Bronchial epithelial cell (primary cell): ENCODE measurements around the gene PARVB. TPM values are rescaled to one million over a fixed set of nuclear protein-coding genes. Genes with fewer than 3 reads are reported as not detected.
A peak's percentile ranks its signal among the peaks of the same experiment; 100 is the strongest.

ENCODE experiments used
- DNase-seq: peaks from one replicate; pipeline ENCODE4 v3.0.0-alpha.2; 2010; ENCODE audit warnings: low read depth
- FAIRE-seq: peaks from 2 replicates; lab custom pipeline; 2011; peaks lifted over from hg19 to GRCh38; lab: Jason Lieb, UNC
- H3K27me3 ChIP-seq: 2 replicates; pipeline ENCODE4 v1.5.1; 2011; ENCODE audit warnings: low read length; ENCODE audit not compliant: control insufficient read depth, insufficient read depth
- H3K36me3 ChIP-seq: 2 replicates; pipeline ENCODE4 v1.5.1; 2011; ENCODE audit warnings: low read length; ENCODE audit not compliant: control insufficient read depth, insufficient read depth
- H3K4me3 ChIP-seq: 2 replicates; pipeline ENCODE4 v1.5.1; 2011; ENCODE audit warnings: mild to moderate bottlenecking, low read depth, low read length, control low read depth
- total RNA-seq: library from RNA; depleted of rRNA; stranded (reverse); fragments of >200 nt; gene quantifications from 2 replicates; pipeline ENCODE4 v1.2.1, GENCODE V29; 2014
- TF ChIP-seq, protein P1 (sequence below): IDR thresholded peaks from 2 replicates; pipeline ENCODE4 v1.5.1; 2011; ENCODE audit warnings: mild to moderate bottlenecking, moderate library complexity, low read length, control low read depth, inconsistent platforms; ENCODE audit not compliant: insufficient read depth, severe bottlenecking

Gene PARVB
- total RNA-seq, 1 donor from 2014 or later, result 3.4 TPM

DNA sequence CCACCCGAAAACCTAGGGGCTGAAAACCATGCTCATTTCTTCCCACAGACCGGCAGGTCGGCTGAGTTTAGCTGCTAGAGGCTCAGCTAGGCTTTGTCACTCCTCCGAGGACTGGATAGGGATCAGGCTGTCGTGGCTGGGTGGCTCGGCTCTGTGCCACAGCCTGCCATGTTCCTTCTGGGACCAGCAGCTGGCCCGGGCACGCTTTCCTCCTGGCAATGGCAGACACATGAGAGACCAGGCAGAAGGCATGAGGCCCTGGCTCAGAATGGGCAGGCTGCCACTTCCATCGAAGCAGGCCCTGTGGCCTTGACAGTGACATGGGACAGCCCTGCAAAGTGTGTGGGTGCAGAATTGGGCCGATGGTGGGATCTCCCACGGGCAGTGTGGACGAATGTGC lies 177.6 kb downstream of the PARVB start:
- Histone ChIP-seq H3K36me3 (no peaks in the 10 kb centered on the region), H3K4me3 (no peak overlapping the region), H3K27me3 (peaks cover 3% of the 10 kb centered on the region)
- DNase-seq (no peak), FAIRE-seq (no peak)
- TF ChIP-seq, protein P1, sequence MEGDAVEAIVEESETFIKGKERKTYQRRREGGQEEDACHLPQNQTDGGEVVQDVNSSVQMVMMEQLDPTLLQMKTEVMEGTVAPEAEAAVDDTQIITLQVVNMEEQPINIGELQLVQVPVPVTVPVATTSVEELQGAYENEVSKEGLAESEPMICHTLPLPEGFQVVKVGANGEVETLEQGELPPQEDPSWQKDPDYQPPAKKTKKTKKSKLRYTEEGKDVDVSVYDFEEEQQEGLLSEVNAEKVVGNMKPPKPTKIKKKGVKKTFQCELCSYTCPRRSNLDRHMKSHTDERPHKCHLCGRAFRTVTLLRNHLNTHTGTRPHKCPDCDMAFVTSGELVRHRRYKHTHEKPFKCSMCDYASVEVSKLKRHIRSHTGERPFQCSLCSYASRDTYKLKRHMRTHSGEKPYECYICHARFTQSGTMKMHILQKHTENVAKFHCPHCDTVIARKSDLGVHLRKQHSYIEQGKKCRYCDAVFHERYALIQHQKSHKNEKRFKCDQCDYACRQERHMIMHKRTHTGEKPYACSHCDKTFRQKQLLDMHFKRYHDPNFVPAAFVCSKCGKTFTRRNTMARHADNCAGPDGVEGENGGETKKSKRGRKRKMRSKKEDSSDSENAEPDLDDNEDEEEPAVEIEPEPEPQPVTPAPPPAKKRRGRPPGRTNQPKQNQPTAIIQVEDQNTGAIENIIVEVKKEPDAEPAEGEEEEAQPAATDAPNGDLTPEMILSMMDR, result no peak

DNA sequence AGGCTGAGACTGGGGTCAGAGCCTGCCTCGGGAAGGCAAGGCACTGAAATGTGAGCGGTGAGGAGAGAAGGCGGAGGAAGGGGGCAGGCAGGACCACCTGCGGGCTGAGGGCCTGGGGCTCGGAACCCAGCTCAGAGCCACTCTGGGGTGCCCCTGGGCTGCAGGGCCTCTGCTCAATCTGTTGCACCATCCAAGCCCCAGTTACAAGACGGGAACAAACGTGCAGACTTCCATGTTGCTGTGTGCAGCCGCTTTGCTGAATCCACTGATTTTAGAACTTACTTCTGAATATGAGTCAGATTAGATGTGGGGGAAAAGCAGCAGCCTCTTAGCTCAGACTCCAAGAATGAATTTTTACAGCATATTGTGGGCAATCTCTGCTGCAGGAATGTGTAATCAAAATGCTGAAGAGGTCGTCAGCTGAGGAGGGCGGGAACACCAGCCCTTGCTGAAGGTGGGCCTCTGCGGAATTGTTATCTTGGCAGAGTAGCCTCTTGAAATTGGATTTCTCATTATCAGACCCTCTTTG lies 178.2 kb downstream of the PARVB start:
- TF ChIP-seq, protein P1, result no peak
- no peak for DNase-seq
- FAIRE-seq, result no peak
- Histone ChIP-seq H3K27me3 (peaks cover 2% of the 10 kb centered on the region), H3K4me3 (no peak overlapping the region), H3K36me3 (no peaks in the 10 kb centered on the region)

DNA sequence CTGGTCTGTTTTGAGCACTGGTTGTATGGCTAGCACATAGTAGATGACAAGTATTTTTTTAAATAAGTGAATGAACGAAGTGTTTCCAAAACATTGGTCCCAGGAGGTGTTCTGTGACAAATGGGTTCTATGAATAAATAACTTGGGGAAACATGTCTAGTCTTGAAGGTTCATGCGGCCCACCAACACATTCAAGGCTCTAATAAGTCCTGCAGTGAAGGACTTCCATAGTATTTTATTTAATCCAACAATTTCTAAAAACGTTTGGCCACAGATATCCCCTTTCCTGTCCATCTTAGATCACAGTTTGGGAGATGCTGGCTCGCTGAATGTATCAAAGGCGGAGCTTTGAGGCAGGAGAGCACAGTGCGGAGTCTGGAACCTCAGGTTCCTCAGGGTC lies 179.1 kb downstream of the PARVB start:
- peaks cover 2% of the 10 kb centered on the region for H3K27me3 ChIP-seq
- no peak overlapping the region for H3K4me3 ChIP-seq
- H3K36me3 ChIP-seq, result no peaks in the 10 kb centered on the region
- TF ChIP-seq, protein P1, result no peak
- DNase-seq, result no peak
- no peak for FAIRE-seq

DNA sequence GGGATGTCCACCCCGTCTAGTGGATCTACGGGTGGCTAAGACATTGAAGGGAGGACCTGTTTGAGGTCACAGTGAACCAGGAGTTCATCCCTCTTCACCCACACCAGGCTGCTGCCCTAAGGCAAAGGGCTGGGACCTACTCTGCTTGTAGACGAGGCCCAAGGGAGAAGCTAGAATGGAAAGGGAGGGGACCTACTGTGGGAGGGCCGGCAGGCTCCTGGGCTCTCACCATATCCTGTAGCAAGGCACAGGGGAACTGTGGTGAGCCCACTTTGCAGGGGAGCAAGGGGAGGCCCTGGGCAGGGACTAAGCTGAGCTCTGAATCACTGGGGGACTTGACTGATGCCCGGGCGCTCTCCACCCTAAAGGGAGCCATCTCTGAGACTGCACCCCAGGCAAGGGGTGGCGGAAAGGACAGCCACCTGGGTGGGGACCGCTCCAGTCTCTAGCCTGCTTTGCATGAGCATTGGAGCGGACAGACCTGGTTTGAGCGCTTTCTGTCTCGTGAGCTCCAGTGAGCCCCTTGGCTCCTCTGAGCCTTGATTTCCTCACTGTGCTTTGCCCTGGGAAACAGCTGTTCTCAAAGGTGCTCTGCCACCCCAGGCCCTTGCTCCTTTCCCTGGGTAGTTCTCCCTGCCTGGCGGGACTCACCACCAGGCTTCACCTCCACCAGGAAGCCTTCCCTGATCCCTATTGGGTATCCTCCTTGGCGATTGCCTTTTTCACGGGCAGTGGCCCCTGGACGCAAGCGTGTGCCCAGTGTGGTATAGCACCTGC lies 180.8 kb downstream of the PARVB start:
- Histone ChIP-seq H3K27me3 (peaks cover 2% of the 10 kb centered on the region), H3K36me3 (no peaks in the 10 kb centered on the region), H3K4me3 (no peak overlapping the region)
- DNase-seq (no peak), FAIRE-seq (no peak)
- TF ChIP-seq, protein P1, result no peak

DNA sequence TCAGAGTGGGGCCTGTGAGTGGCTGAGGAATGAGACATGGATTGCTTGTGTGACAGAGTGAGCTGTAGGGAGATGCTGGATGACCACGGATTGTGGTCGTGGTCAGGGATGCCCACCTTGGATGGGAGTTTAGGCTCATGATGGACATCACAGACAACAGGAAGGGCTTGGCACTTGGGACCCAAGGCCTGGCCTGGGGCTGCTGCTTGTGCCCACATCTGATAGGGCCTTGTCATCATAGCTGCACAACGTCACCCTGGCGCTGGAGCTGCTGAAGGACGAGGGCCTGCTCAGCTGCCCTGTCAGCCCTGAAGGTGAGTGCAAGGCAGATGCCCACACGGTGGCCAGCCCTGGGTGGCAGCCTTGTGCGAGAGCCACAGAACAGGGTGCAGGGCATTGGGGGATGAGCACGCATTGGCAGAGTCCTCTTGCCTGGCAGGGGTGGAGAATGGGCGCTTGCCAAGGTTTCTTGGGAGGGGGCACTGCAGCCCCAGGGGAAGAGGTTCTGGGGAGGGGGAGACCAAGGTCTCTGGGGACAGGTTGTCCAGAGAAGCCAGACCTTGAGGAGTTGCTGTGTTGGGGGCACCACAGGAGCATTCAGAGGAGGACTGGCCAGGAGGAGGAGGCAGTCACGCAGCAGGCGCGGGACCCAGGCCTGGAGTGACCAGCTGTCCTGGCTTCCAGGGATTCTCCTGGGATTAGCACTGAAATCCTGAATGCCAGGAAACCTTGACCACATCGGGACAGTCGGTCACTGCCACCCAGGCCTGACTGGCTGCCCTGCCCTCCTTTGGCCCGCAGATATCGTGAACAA lies 181.6 kb downstream of the PARVB start:
- H3K27me3 ChIP-seq, result peaks cover 2% of the 10 kb centered on the region
- DNase-seq, result no peak
- H3K4me3 ChIP-seq, result no peak overlapping the region
- H3K36me3 ChIP-seq, result no peaks in the 10 kb centered on the region
- TF ChIP-seq, protein P1, result no peak
- FAIRE-seq, result peak; percentile 81
